CD4-positive, alpha-beta T cell treated with Interleukin-17A for 1 hour (primary cell): Measurements from ENCODE around the gene EPPIN.
"Not testable (repeated sequence)": the region's sequence is repeated elsewhere in the genome, so short reads cannot be mapped to it uniquely, and the experiment has no call there.

Source experiments
- DNase-seq: peaks from one replicate; pipeline ENCODE4 v3.0.0-alpha.2; 2020

The EPPIN gene

DNA sequence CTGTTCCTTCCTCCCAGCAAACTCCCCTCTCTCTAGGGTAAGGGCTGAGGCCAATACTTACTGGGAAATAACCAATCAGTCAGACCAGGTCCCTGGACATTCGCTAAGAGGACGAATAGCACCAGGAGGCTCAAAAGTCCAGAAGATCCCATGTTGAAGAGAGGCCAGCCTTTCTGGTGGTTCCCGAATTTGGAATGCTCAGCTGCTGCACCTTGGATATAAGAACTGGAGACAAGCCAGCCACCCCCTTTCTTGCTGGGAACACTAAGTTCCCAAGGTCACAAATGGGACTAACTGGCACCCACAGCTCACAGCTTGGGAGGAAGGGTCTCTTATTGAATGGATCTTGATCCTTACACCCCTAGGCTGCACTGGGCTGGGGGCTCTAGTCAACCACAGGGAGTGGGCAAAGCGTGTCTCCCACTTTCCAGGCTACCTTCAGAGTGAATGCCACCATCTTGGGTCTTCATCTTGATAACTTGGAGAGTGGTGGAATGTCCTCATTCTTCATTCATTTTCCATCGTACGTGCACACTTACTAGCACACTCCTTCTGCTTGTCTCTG, at the start of gene EPPIN:
Gene EPPIN, minus strand, starts transcription at position 196 of the 565 bp plus-strand sequence. Its CDS starts 44 bp downstream, at position 152.
- DNase-seq: no peak

DNA sequence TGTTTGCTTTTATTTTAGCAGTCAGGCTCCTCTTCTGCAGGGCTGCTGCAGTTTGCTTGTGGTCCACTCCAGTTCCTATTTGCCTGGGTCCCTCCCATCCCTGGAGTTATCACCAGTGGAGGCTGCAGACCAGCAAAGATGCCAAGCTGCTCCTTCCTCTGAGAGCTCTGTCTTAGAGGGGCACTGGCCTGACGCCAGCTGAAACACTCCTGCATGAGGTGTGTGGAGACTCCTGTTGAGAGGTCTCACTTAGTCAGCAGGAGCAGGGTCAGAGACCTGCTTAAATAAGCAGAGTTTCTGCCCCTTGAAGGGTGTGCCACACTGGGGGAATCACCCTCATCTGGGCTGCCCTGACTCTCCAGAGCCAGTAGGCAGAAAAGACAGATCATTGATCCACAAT, 48.0 kb upstream of the EPPIN start:
- no peak for DNase-seq

DNA sequence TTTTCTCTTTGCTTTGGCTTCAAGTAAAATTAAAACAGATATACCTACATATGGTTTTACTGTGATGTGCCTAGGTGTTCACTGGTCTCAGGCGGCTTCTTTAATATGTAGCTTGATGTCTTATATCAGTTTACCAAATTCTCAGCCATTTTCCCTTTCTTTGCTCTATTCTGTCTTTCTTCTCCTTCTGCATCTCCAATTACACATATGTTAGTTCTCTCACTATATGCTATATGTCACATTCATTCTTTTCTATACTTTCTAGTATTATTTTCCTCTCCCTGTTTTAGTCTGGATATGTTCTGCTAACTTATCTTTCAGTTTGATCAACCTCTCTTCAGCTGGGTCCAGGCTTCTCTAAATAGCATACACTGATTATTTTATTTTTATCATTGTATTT, 46.3 kb upstream of the EPPIN start:
- DNase-seq: no peak

DNA sequence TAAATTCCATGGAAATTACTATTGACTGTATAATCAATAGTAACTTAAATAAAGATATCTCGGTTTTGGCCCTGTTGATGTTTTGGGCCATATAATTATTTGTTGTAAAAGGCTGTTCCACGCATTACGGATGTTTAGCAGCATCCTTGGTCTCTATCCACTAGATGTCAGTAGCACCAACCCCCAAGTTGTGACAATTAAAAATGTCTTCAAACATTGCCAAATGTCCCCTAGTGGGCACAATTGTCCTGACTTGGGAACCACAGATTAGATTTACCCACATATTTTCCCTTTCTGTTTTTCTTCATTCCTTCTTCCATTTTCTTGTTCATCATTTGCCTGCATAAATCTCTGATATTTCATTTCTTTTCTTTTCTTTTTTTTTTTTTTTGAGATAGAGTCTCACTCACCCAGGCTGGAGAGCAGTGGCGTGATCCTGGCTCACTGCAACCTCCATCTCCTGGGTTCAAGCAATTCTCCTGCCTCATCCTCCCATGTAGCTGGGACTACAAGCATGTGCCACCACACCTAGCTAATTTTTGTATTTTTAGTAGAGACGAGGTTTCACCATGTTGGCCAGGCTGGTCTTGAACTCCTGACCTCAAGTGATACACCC, 45.5 kb upstream of the EPPIN start:
- peak; percentile 46 for DNase-seq

DNA sequence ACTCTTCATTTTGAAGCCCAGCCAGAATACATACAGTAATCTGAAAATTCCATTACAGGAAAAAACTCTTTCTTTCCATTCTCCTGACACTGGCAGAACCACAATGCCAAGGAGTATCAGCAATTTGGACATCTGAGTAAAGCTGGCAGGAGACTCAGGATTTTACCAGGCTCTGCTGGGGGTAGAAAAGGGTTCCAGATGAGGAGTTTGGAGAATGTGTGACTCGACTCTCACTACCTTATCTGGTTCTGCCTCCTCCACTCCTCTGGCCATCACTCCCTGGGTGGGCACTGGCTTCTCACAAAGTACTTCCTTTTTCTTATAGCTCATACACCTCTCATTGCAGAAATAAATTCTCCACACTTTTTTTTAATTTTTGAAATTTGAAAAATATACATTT, 42.5 kb upstream of the EPPIN start:
- DNase-seq: no peak

DNA sequence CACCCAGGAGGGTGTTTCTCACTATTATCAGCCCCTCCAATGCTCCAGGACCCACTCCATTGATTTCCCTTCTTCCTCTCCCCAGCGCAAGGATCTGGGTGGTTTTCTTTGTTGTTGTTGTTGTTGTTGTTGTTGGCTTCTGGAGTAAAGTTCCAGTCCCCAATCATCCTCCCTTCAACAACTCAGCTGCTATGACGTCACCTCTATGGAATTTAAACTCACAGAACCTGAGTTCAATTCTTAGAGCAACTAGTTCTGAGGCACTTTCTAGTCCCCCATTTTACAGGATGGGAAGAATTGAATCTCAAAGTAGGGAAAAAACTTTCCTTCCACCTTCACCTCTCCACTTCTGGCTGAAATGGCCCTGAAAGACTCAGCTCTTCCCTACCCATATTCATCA, 41.6 kb upstream of the EPPIN start:
- DNase-seq: no peak

DNA sequence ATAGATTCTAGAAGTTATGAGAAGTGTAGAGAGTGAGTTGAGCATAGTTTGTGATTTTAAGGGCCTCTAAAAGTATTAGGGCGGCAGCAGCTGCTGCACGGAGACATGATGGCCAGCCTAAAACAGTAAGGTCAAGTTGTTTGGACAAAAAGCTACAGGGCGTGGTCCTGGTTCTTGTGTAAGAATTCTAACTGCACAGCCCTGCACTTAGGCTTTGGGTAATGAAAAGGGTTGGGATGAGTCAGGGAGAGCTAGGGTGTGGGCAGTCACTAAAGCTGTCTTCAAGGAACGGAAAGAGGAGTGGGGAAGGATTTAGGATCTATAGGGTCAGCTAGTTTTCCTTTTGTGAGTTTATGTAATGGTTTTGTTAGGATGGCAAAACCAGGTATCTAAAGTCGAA, 38.8 kb upstream of the EPPIN start:
- not testable (repeated sequence) for DNase-seq

DNA sequence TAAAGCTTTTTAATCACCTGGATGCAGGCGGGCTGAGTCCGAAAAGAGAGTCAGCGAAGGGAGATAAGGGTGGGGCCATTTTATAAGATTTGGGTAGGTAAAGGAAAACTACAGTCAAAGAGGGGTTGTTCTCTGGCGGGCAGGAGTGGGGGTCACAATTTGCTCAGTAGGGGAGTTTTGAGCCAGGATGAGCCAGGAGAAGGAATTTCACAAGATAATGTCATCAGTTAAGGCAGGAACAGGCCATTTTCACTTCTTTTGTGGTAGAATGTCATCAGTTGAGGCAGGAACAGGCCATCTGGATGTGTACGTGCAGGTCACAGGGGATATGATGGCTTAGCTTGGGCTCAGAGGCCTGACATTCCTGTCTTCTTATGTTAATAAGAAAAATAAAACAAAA, 37.1 kb upstream of the EPPIN start:
- DNase-seq: not testable (repeated sequence)

DNA sequence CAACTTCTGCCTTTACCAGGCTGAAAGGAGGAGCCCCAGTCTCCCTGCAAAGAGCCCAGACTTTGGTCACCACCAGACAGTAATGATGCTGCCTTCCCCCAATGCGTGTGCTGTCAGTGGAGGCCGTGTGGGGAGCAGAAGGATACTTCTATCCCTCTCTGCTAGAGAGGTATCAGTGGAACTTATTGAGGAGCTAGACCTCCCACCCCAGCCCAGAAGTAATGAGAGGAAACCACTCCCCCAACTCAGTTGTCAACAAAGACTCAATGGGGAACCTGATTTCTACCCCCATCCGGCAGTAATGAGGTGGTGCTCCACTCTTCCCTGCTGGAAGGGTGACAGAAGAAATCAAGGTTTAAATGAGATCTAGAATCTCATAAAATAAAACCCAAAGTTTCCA, 36.3 kb upstream of the EPPIN start:
- no peak for DNase-seq

DNA sequence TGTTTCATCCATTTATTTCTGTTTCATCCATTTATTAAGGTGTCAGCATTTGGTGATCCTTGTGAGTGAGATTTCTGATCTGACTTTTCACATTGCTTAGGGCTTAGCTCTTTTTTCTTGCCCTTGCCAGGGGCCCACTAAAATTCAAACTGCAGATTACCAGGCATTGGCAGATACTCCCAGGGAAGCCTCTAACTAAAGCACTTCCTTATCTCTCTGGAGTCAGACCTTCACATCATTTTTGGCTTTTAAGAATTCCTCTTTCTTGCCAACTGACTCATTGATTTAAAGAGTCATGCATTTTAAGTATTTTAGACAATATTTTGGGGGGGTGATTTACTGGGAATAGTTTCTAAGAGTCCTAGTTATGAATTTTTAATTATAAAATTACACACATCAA, 34.5 kb upstream of the EPPIN start:
- no peak for DNase-seq

DNA sequence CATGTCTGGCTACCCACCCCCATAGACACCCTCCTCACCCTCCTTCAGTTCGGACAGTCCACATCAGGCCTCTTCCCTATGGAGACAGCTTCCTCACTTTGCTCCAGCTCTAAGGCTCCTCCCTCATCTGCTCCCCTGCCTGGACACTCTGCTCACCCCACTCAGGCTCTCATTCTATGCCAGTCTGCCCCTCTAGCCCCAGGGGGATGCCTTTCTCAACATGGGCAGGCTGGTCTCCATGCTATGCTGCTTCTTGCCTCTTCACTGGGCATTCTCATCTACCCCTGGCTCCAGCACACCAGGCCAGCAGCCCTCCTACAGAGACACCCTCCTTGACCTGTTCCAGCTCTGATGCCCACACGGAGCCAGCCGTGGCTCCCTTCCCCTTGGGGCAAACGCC, 32.0 kb upstream of the EPPIN start, which contains the start of gene WFDC8:
Gene WFDC8, minus strand, starts transcription at position 101 of the 400 bp plus-strand sequence. Its CDS starts 37 bp downstream, at position 64.
- no peak for DNase-seq

DNA sequence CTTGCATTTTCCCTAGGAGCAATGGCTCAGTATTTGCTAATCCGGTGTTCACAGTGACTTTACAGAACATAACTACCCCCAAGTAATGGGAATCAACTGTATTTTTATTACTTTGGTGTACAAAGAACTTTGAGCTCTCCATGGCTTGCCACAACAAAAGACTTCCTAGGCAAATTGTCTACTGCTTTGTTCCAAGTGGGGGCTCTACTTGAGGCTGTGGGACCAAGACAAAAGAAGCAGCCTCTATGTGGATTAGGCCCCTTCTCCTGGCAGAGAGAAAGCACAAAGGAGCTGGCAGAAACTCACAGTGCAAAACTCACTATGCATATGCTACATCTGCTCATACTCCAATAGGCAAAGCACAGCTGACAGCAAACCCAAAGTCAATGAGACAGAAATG, 31.0 kb upstream of the EPPIN start:
- no peak for DNase-seq

DNA sequence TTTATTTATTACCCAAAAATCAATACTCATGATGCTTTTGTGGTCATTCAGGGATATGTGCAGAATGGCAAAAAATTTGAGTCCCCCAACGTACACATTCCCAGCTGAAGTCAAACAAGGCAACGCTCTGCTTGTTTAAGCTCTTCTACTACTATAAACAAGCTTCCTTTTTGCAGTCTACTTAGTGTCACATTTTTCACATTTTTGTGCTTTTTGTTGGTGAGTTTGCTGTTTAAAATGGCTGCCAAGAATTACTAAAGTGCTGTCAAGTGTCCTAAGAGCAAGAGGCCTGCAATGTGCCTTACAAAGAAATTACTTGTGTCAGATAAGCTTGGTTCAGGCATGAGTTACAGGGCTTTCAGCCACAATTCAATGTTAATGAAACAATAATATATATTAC, 29.8 kb upstream of the EPPIN start:
- DNase-seq: no peak

DNA sequence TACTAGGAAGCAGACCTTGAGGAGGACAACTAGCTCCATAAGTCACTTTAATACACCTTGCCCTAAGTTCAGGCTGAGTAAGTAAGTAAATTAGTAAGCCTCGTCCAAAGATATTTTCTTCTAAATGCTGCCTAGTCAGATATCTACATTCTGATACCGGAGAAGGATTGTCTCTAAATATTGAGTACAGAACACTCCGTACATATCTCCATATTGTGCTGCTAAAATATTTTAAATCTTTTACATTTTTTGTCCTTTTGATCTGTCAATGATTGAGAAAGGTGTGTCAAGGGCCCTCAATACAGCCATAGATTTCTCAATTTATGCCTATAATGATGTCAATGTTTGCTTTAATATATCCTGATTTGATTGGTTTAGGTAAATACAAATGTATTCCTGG, 28.7 kb upstream of the EPPIN start:
- DNase-seq: no peak

DNA sequence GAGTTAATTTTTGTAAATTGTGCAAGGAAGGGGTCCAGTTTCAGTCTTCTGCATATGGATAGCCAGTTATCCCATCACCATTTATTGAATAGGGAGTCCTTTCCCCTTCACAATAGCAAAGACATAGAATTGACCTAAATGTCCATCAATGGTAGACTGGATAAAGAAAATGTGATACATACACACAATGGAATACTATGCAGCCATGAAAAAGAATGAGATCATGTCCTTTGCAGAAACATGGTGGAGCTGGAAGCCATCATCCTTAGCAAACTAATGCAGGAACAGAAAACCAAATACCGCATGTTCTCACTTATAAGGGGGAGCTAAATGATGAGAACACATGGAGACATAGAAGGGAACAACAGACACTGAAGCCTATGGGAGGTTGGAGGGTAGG, 22.4 kb upstream of the EPPIN start:
- not testable (repeated sequence) for DNase-seq

DNA sequence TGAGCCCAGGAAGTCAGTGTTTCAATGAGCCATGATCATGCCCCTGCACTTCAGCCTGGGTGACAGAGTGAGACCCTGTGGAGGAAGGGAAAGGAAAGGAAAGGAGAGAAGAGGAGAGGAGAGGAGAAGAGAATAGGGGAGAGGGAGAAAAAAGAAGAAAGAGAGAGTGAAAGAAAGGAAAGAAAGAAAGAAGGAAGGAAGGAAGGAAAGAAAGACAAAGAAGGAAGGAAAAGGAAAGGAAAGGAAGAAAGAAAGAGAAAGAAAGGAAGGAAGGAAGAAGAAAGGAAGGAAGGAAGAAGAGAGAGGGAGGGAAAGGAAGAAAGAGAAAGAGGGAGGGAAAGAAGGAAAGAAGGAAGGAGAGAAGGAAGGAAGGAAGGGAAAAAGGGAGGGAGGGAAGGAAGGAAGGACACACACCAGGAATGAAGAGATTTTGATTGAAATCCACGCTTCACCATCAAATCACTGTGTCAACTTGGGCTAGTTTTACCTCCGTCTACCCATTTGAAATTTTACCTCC, 17.6 kb upstream of the EPPIN start:
- no peak for DNase-seq

DNA sequence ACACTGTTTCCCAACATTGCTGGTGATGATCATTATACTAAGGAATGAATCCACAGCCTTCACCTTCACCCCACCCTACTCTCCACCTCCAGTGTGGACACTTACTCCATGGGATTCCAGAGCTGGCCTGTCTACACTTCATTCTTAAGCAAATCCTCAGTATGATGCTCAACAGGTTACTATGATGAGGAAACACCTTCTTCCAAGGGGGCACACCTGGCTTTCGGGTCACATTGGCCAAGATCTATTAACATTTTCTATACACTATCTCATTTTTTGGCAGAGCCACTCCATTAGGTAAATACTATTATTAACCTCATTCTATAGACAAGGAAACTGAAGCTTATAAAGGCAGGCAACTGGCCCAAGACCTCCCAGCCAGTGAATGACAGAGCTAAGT, 8.0 kb upstream of the EPPIN start:
- no peak for DNase-seq

DNA sequence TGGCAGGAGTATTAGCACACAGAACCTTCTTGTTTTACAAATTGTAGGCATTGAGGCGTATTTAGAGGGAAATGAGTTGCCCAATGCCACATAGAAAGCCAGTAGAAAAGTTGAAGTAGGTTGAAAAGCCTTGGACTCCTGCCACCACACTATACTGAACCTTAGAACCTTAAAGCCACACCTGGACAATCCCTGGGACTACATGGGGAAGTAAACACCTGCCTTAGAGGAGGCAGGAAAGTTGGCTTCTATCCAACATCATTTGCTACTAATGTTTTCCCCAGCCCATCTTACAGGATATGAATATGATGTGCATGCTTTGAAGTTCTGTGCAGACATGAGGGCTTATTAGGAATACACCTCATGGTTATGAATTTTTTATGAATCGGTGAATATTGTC, 5.3 kb upstream of the EPPIN start:
- DNase-seq: no peak

DNA sequence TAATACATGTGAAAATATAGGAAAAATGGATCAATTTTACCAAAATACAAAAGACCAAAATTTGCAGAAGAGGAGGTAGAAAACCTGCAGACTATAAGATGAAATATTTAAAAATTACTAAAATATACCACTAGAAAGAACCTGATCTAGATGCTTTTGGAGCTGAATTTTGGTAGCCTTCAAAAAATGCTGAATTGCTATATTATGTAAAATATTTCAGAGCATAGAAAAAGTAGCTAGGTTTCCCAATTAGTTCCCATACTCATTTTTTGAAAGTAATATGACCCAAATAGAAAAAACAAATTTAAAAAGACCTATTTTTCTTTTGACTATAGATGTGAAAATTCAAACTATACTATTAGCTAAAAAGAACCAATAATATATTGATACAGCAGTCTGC, 3.6 kb upstream of the EPPIN start:
- DNase-seq: no peak

DNA sequence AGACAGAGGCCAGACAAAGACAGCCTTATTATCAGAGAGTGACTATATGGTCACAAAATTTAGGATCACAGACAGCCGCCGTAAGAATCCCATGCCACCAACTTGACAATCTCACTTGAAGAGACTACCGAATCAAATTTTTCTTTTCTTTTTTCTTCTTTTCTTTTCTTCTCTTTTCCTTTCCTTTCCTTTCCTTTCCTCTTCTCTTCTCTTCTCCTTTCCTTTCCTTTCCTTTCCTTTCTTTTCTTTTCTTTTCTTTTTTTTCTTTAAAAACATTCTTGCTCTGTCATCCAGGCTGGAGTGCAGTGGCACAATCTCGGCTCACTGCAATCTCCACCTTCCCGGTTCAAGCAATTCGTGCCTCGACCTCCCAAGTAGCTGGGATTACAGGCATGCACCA, 1.2 kb upstream of the EPPIN start:
- DNase-seq: no peak

DNA sequence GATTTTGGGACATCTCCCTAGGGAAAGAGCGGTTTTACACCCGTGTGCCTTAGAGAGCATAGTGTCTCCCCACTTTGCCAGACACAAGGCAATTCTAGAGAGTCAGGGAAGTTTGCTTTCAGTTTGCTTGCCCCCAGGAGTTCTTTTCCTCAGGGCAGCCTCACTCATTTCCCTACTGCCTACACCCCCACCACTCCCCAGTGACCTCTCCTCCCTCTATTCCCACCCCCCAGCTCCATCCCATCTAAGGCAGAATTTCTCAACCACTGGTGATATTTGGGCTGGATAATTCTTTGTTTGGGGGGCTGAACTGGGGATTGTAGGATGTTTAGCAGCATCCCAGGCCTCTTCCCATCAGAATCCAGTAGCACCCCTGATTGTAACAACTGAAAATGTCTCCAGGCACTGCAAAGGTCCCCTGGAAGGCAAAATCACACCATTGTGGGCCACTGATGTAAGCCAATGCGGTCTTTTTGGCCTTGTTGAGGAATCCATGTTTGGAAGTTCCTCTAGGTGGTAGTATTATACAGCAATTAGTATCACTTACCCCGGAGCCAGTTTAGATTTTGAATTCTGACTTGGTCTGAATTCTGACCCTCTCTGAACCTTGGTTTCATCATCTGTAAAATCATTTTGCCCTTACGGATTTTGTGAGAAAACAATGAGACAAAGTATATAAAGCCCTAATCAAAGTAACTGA, 1.3 kb downstream of the EPPIN start:
- no peak for DNase-seq

DNA sequence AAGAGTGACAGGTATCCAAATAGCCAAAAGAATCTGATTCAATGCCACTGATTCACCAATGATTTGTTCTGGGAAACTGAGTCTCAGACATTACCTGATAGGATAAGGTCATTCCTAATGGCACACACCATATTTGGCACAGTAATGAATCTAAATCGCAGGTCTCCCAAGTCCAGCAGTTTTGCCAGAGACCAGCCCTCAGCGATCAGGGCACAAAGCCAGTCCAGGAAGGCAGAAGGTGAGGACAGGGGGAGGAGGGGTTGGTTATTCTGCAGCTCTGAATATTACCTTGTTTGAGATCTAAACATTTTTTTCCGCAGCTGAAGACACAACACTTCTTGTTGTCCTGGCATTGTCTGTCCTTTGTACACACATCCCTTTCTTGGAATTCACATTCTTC, 1.9 kb downstream of the EPPIN start:
- no peak for DNase-seq

DNA sequence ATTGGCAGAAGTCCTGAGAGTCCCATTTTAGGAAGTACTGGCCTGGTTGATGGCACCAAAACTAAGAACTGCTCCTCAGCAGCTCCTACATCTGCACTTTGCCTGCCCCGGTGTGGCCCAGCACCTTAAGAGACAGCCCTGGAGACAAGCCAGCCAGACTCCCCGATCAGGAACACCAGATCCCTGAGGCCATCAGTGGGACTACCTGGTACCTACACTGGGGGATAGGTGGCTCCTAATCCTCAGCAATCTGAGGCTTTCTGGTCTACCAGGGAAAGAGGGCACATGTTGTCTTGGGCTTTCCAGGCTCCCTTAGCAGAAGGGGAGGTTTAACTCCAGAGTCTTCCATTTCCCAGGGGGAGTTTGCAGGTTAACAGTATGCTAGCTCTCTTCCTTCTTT, 7.8 kb downstream of the EPPIN start, which contains the start of gene WFDC6:
Gene WFDC6, minus strand, starts transcription at position 101 of the 400 bp plus-strand sequence. Its CDS starts 75 bp downstream, at position 26.
- DNase-seq: no peak

DNA sequence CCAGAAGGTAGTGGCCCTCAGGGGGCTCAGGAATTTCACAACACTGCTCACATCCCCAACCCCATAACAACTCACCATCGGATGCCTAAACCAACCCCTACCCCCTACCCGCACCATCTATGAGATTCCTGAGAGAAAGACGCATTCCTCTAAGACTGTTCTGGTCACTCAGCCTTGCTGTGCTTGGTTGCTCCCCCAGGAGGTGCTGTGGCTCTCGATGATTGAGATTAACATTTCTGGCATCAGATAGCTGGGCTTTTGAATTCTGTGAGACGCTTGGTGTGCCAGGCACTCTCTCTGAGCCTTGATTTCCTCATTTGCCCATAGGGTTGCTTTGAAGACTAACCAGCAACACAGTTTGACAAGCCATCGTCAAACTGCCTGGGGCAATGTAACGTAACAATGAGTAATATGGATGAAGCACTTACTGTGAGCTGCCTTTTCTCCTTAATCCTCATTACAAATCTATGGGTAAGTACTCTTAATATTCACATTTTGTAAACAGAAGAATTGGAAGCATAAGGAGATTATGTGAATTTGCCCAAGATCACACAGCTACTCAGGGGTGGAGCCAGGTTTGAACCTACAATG, 8.9 kb downstream of the EPPIN start:
- DNase-seq: no peak
